ENCODE measurements around the gene KRT23.

The KRT23 gene

GRCh38 chr17:40947929-40948328 lies 10.5 kb upstream of the KRT23 start:
- no peaks in the 10 kb centered on the region for H3K27me3 ChIP-seq (ENCODE audit: control insufficient read depth, insufficient read depth, low read length)
- H3K9ac ChIP-seq (ENCODE audit: low read length) = no peak overlapping the region
- H3K36me3 ChIP-seq (ENCODE audit: control insufficient read depth, low read depth, low read length) = no peaks in the 10 kb centered on the region
- no peaks in the 10 kb centered on the region for H3K9me3 ChIP-seq (ENCODE audit: control insufficient read depth, low read depth, low read length)
- no peaks in the 10 kb centered on the region for H3K4me1 ChIP-seq (ENCODE audit: control insufficient read depth, low read depth, low read length)
- no peak overlapping the region for H3K27ac ChIP-seq (ENCODE audit: low read length)
- no peak overlapping the region for H3K4me3 ChIP-seq (ENCODE audit: low read length)

- Histone ChIP-seq H3K4me3 (ENCODE audit: low read length) (no peak overlapping the region), H3K9me3 (ENCODE audit: control insufficient read depth, low read depth, low read length) (no peaks in the 10 kb centered on the region)
Observed at GRCh38 chr17:40945414-40945813, 8.0 kb upstream of the KRT23 start.

GRCh38 chr17:40944531-40944930 lies 7.1 kb upstream of the KRT23 start:
- no peak overlapping the region for H3K9ac ChIP-seq (ENCODE audit: low read length)
- no peak overlapping the region for H3K27ac ChIP-seq (ENCODE audit: low read length)
- H3K4me1 ChIP-seq (ENCODE audit: control insufficient read depth, low read depth, low read length) = no peaks in the 10 kb centered on the region
- no peaks in the 10 kb centered on the region for H3K36me3 ChIP-seq (ENCODE audit: control insufficient read depth, low read depth, low read length)
- H3K4me3 ChIP-seq (ENCODE audit: low read length) = no peak overlapping the region
- H3K9me3 ChIP-seq (ENCODE audit: control insufficient read depth, low read depth, low read length) = no peaks in the 10 kb centered on the region
- H3K27me3 ChIP-seq (ENCODE audit: control insufficient read depth, insufficient read depth, low read length) = no peaks in the 10 kb centered on the region

More at GRCh38 chr17:40945414-40945813, 8.0 kb upstream of the KRT23 start:
- Histone ChIP-seq H3K36me3 (ENCODE audit: control insufficient read depth, low read depth, low read length) (no peaks in the 10 kb centered on the region), H3K9ac (ENCODE audit: low read length) (no peak overlapping the region), H3K27me3 (ENCODE audit: control insufficient read depth, insufficient read depth, low read length) (no peaks in the 10 kb centered on the region), H3K27ac (ENCODE audit: low read length) (no peak overlapping the region), H3K4me1 (ENCODE audit: control insufficient read depth, low read depth, low read length) (no peaks in the 10 kb centered on the region)

GRCh38 chr17:40942553-40942952 lies 5.1 kb upstream of the KRT23 start:
- H3K4me1 ChIP-seq (ENCODE audit: control insufficient read depth, low read depth, low read length) = peaks cover 2% of the 10 kb centered on the region
- no peak overlapping the region for H3K4me3 ChIP-seq (ENCODE audit: low read length)
- H3K27me3 ChIP-seq (ENCODE audit: control insufficient read depth, insufficient read depth, low read length) = no peaks in the 10 kb centered on the region
- no peak overlapping the region for H3K27ac ChIP-seq (ENCODE audit: low read length)
- no peaks in the 10 kb centered on the region for H3K36me3 ChIP-seq (ENCODE audit: control insufficient read depth, low read depth, low read length)
- H3K9me3 ChIP-seq (ENCODE audit: control insufficient read depth, low read depth, low read length) = no peaks in the 10 kb centered on the region
- H3K9ac ChIP-seq (ENCODE audit: low read length) = no peak overlapping the region

- H3K27me3 ChIP-seq (ENCODE audit: control insufficient read depth, insufficient read depth, low read length) = no peaks in the 10 kb centered on the region
- no peak overlapping the region for H3K4me3 ChIP-seq (ENCODE audit: low read length)
- H3K4me1 ChIP-seq (ENCODE audit: control insufficient read depth, low read depth, low read length) = peaks cover 12% of the 10 kb centered on the region
- H3K9ac ChIP-seq (ENCODE audit: low read length) = no peak overlapping the region
- H3K36me3 ChIP-seq (ENCODE audit: control insufficient read depth, low read depth, low read length) = no peaks in the 10 kb centered on the region
- no peaks in the 10 kb centered on the region for H3K9me3 ChIP-seq (ENCODE audit: control insufficient read depth, low read depth, low read length)
- no peak overlapping the region for H3K27ac ChIP-seq (ENCODE audit: low read length)
Observed at GRCh38 chr17:40940266-40940665, 2.8 kb upstream of the KRT23 start.

GRCh38 chr17:40938981-40939380 lies 1.5 kb upstream of the KRT23 start:
- Histone ChIP-seq H3K9ac (ENCODE audit: low read length) (no peak overlapping the region), H3K27me3 (ENCODE audit: control insufficient read depth, insufficient read depth, low read length) (no peaks in the 10 kb centered on the region), H3K4me1 (ENCODE audit: control insufficient read depth, low read depth, low read length) (peaks cover 12% of the 10 kb centered on the region), H3K27ac (ENCODE audit: low read length) (no peak overlapping the region), H3K36me3 (ENCODE audit: control insufficient read depth, low read depth, low read length) (no peaks in the 10 kb centered on the region), H3K9me3 (ENCODE audit: control insufficient read depth, low read depth, low read length) (no peaks in the 10 kb centered on the region), H3K4me3 (ENCODE audit: low read length) (no peak overlapping the region)

- Histone ChIP-seq H3K4me3 (ENCODE audit: low read length) (no peak overlapping the region), H3K4me1 (ENCODE audit: control insufficient read depth, low read depth, low read length) (peaks cover 12% of the 10 kb centered on the region), H3K9me3 (ENCODE audit: control insufficient read depth, low read depth, low read length) (no peaks in the 10 kb centered on the region), H3K27me3 (ENCODE audit: control insufficient read depth, insufficient read depth, low read length) (no peaks in the 10 kb centered on the region), H3K36me3 (ENCODE audit: control insufficient read depth, low read depth, low read length) (no peaks in the 10 kb centered on the region), H3K9ac (ENCODE audit: low read length) (no peak overlapping the region), H3K27ac (ENCODE audit: low read length) (no peak overlapping the region)
Observed at GRCh38 chr17:40936976-40937375, 470 bp downstream of the KRT23 start.

GRCh38 chr17:40936437-40936971 lies 942 bp downstream of the KRT23 start:
- no peak overlapping the region for H3K4me3 ChIP-seq (ENCODE audit: low read length)

GRCh38 chr17:40935624-40936023 lies 1.8 kb downstream of the KRT23 start:
- H3K4me1 ChIP-seq (ENCODE audit: control insufficient read depth, low read depth, low read length) = peaks cover 12% of the 10 kb centered on the region

More at GRCh38 chr17:40936437-40936971, 942 bp downstream of the KRT23 start:
- Histone ChIP-seq H3K27ac (ENCODE audit: low read length) (no peak overlapping the region), H3K9ac (ENCODE audit: low read length) (no peak overlapping the region), H3K36me3 (ENCODE audit: control insufficient read depth, low read depth, low read length) (no peaks in the 10 kb centered on the region), H3K4me1 (ENCODE audit: control insufficient read depth, low read depth, low read length) (peaks cover 12% of the 10 kb centered on the region), H3K27me3 (ENCODE audit: control insufficient read depth, insufficient read depth, low read length) (no peaks in the 10 kb centered on the region), H3K9me3 (ENCODE audit: control insufficient read depth, low read depth, low read length) (no peaks in the 10 kb centered on the region)

GRCh38 chr17:40932608-40933007 lies 4.8 kb downstream of the KRT23 start:
- H3K9ac ChIP-seq (ENCODE audit: low read length) = no peak overlapping the region
- H3K27ac ChIP-seq (ENCODE audit: low read length) = no peak overlapping the region
- no peaks in the 10 kb centered on the region for H3K27me3 ChIP-seq (ENCODE audit: control insufficient read depth, insufficient read depth, low read length)
- H3K4me1 ChIP-seq (ENCODE audit: control insufficient read depth, low read depth, low read length) = peaks cover 11% of the 10 kb centered on the region
- H3K9me3 ChIP-seq (ENCODE audit: control insufficient read depth, low read depth, low read length) = no peaks in the 10 kb centered on the region
- no peak overlapping the region for H3K4me3 ChIP-seq (ENCODE audit: low read length)
- no peaks in the 10 kb centered on the region for H3K36me3 ChIP-seq (ENCODE audit: control insufficient read depth, low read depth, low read length)

More at GRCh38 chr17:40935624-40936023, 1.8 kb downstream of the KRT23 start:
- Histone ChIP-seq H3K9me3 (ENCODE audit: control insufficient read depth, low read depth, low read length) (no peaks in the 10 kb centered on the region), H3K9ac (ENCODE audit: low read length) (no peak overlapping the region), H3K27ac (ENCODE audit: low read length) (no peak overlapping the region), H3K4me3 (ENCODE audit: low read length) (no peak overlapping the region), H3K36me3 (ENCODE audit: control insufficient read depth, low read depth, low read length) (no peaks in the 10 kb centered on the region), H3K27me3 (ENCODE audit: control insufficient read depth, insufficient read depth, low read length) (no peaks in the 10 kb centered on the region)

- Histone ChIP-seq H3K27me3 (ENCODE audit: control insufficient read depth, insufficient read depth, low read length) (no peaks in the 10 kb centered on the region), H3K27ac (ENCODE audit: low read length) (no peak overlapping the region), H3K9me3 (ENCODE audit: control insufficient read depth, low read depth, low read length) (no peaks in the 10 kb centered on the region), H3K9ac (ENCODE audit: low read length) (no peak overlapping the region), H3K4me1 (ENCODE audit: control insufficient read depth, low read depth, low read length) (peaks cover 3% of the 10 kb centered on the region), H3K36me3 (ENCODE audit: control insufficient read depth, low read depth, low read length) (no peaks in the 10 kb centered on the region), H3K4me3 (ENCODE audit: low read length) (no peak overlapping the region)
Observed at GRCh38 chr17:40931311-40931710, 6.1 kb downstream of the KRT23 start.

GRCh38 chr17:40926341-40926740 lies 11.1 kb downstream of the KRT23 start:
- Histone ChIP-seq H3K27ac (ENCODE audit: low read length) (no peak overlapping the region), H3K4me3 (ENCODE audit: low read length) (no peak overlapping the region), H3K4me1 (ENCODE audit: control insufficient read depth, low read depth, low read length) (peaks cover 8% of the 10 kb centered on the region), H3K27me3 (ENCODE audit: control insufficient read depth, insufficient read depth, low read length) (no peaks in the 10 kb centered on the region), H3K36me3 (ENCODE audit: control insufficient read depth, low read depth, low read length) (no peaks in the 10 kb centered on the region), H3K9me3 (ENCODE audit: control insufficient read depth, low read depth, low read length) (no peaks in the 10 kb centered on the region), H3K9ac (ENCODE audit: low read length) (no peak overlapping the region)

Measured in iPS-18a (cell line).